GM12892 (cell line): ENCODE results near the gene ARID3B.

ENCODE experiments used
- POLR2A ChIP-seq: IDR thresholded peaks from 2 replicates; pipeline ENCODE4 v1.6.1; 2011; ENCODE audit warnings: low read depth, low read length, control low read depth
- POLR2AphosphoS5 ChIP-seq: IDR thresholded peaks from 2 replicates; pipeline ENCODE4 v1.6.1; 2011; ENCODE audit warnings: low read depth, low read length, control low read depth

- TF ChIP-seq POLR2A (no peak), POLR2AphosphoS5 (no peak)
These were observed 105.5 kb downstream of the ARID3B start for GRCh38 chr15:74646480-74646879.
